ENCODE results near the gene ST6GALNAC3. TPM values are rescaled to one million over a fixed set of nuclear protein-coding genes. Genes with fewer than 3 reads are reported as not detected.

Gene ST6GALNAC3
- total and polyA plus RNA-seq, 3 donors from 2014 or later, result 0.46 to 0.87 (median 0.74) TPM

GRCh38 chr1:76583235-76583868 is 508.8 kb downstream of the ST6GALNAC3 start:
- no peaks in the 10 kb centered on the region for H3K27me3 ChIP-seq
- DNase-seq, result no peak
- H3K27ac ChIP-seq, result no peak overlapping the region
- intact Hi-C loops (cut with DNase I; ENCODE audit: low total_unique reads), result no loop called here
- no peaks in the 10 kb centered on the region for H3K36me3 ChIP-seq (ENCODE audit: low read depth, missing control alignments)
- no peak overlapping the region for H3K4me3 ChIP-seq
- H3K9me3 ChIP-seq, result no peaks in the 10 kb centered on the region
- TF ChIP-seq POLR2A (IDR thresholded peaks at IDR 0.05) (no peak), CTCF (IDR thresholded peaks at IDR 0.05) (no peak)
- H3K4me1 ChIP-seq, result no peaks in the 10 kb centered on the region
- WGBS, 2 donors, result 89 to 96% methylated on average over 3 of the region's 3 CpGs

- Histone ChIP-seq H3K27me3 (no peaks in the 10 kb centered on the region), H3K4me3 (no peak overlapping the region), H3K27ac (no peak overlapping the region), H3K36me3 (ENCODE audit: low read depth, missing control alignments) (no peaks in the 10 kb centered on the region), H3K9me3 (no peaks in the 10 kb centered on the region), H3K4me1 (no peaks in the 10 kb centered on the region)
- WGBS, 2 donors, result 94 to 100% methylated on average over 1 of the region's 1 CpG
- intact Hi-C loops (cut with DNase I; ENCODE audit: low total_unique reads), result no loop called here
- no peak for TF ChIP-seq POLR2A (IDR thresholded peaks at IDR 0.05)
- no peak for TF ChIP-seq CTCF (IDR thresholded peaks at IDR 0.05)
- DNase-seq, result no peak
Measured at GRCh38 chr1:76583875-76584477, 509.4 kb downstream of the ST6GALNAC3 start.

DNA sequence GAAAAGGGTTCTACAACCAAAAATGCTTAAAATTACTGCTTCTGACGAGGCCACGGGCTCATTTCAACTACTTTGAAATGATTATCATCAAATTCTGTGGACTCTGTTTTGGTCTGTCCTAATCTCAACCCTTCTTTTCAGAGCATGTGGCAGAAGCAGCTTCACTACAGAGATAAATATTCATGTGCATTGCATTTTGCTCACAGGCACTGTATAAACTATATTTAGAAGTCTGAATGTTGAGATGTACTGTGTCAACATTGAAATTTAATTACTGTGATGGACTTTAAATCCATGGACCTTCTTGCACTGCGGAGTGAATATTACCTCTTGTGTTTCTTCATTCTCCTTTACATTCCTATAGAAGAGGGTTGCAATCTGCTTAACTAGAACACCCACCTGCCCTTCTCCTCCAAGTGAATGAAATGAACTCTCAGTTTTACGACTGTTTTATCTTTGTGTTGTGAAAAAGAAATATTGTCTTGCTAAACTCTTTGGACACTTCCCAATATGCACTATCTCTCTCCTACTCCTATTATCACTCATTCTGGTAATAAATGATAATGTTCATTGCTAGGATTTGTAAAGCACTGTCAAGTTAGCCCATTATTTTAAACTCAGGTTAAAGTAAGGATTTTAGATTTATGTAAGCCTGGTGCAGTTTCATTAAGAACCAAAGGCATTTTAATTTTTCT is 511.6 kb downstream of the ST6GALNAC3 start:
- TF ChIP-seq CTCF (IDR thresholded peaks at IDR 0.05), result no peak
- no peak for TF ChIP-seq POLR2A (IDR thresholded peaks at IDR 0.05)
- Histone ChIP-seq H3K4me1 (no peaks in the 10 kb centered on the region), H3K4me3 (no peak overlapping the region), H3K36me3 (ENCODE audit: low read depth, missing control alignments) (no peaks in the 10 kb centered on the region), H3K27me3 (no peaks in the 10 kb centered on the region), H3K27ac (no peak overlapping the region), H3K9me3 (no peaks in the 10 kb centered on the region)
- WGBS, 2 donors, result 56 to 81% methylated on average over 4 of the region's 4 CpGs
- no peak for DNase-seq
- intact Hi-C loops (cut with DNase I; ENCODE audit: low total_unique reads), result no loop called here

- DNase-seq, result no peak
- 45 to 57% methylated on average over 7 to 9 of the region's 9 CpGs for WGBS, 2 donors
- Histone ChIP-seq H3K9me3 (no peaks in the 10 kb centered on the region), H3K27ac (no peak overlapping the region), H3K4me3 (no peak overlapping the region), H3K27me3 (no peaks in the 10 kb centered on the region), H3K36me3 (ENCODE audit: low read depth, missing control alignments) (no peaks in the 10 kb centered on the region), H3K4me1 (no peaks in the 10 kb centered on the region)
- TF ChIP-seq CTCF (IDR thresholded peaks at IDR 0.05), result no peak
- TF ChIP-seq POLR2A (IDR thresholded peaks at IDR 0.05), result no peak
- intact Hi-C loops (cut with DNase I; ENCODE audit: low total_unique reads), result no loop called here
Measured at GRCh38 chr1:76587212-76587611, 512.7 kb downstream of the ST6GALNAC3 start.

Data from testis (tissue), 3 donors.